ENCODE data around the gene SND1. TPM values are rescaled to one million over a fixed set of nuclear protein-coding genes. Genes with fewer than 3 reads are reported as not detected.

Gene SND1
- total RNA-seq (2022), result 274 and 276 TPM in 2 replicates
- percentile 94 among the genes with signal in this experiment for Bru-seq, nascent RNA
- percentile 85 among the genes with signal in this experiment for BruChase-seq, experiment 1, labeled RNA remaining after a 2-hour chase
- percentile 82 among the genes with signal in this experiment for BruChase-seq, experiment 2, labeled RNA remaining after a 6-hour chase
- long read RNA-seq, transcript SND1-201 (24 exons, 3,476 nt), result major isoform, 308 of 379 reads
- long read RNA-seq, partial matches to known transcripts, result 43 of 379 reads
- long read RNA-seq, other reads (novel, unspliced or antisense), result 28 of 379 reads

DNA sequence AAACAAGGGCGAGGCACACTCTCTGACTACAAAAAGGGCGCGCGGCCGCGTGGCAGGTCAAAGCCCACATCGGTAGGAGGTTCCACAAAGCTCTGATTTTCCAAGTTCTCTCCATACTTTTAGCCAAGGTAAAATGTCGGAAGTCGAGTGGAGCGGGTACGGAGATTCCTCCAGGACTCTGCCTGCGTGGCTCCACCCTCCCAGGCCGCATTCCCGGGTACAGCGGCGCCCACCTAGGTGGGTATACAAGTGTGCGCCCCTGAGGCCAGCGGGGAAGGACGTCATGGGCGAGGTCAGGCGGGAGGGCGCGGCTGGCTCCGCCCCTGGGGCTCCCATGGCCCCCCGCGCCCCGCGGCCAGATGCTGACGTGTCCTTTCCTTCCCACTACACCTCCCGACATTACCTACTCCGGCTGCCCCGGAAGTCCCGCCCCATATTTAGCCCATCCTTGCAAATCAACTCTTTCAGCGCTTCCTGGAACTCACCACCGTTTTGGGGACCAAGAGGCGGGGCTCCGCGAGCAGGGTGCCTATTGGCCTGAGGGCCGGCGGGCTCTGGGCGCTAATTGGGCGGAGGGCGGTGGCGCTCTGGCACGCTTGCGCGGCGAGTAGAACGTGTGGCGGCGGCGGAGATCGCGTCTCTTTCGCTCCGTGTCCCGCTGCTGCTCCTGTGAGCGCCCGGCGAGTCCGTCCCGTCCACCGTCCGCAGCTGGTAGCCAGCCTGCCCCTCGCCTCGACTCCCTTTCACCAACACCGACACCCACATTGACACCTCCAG lies at the start of gene SND1:
TSS of gene SND1 (plus strand) at position 639 of the 777 bp plus-strand sequence. CDS start 180 bp downstream, outside the sequence.
- H3K27me3 ChIP-seq (replicated peaks; ENCODE audit: control insufficient read depth, insufficient read depth, low read length), result no peaks in the 10 kb centered on the region
- no peaks in the 10 kb centered on the region for H3K9me3 Mint-ChIP-seq (ENCODE audit: unreplicated experiment)
- intact Hi-C loops (cut with micrococcal nuclease; ENCODE audit: unreplicated experiment), result loop anchor here (1.0 to 5.0 kb wide), 4 partner anchors 9 to 259 kb away; partner anchors contain the start of genes ARF5 and ZNF800
- TF ChIP-seq CTCF (IDR thresholded peaks at IDR 0.05; ENCODE audit: insufficient read depth in 1 of 2, low read depth in 1 of 2, low read length in 1 of 2, severe bottlenecking in 1 of 2, unreplicated experiment in 1 of 2), result no peak
- no peaks in the 10 kb centered on the region for H3K36me3 ChIP-seq (ENCODE audit: control insufficient read depth, insufficient read depth, low read length)
- CTCF ChIA-PET, result interaction anchor here (1.3 kb wide), 1 partner anchor 63 kb away, joined by 4 read pairs; the partner anchor contains the start of gene ARF5
- BruUV-seq (replicated peaks), result no TSS peak
- no peaks in the 10 kb centered on the region for H3K27me3 Mint-ChIP-seq (ENCODE audit: insufficient read depth, unreplicated experiment)
- H3K4me3 ChIP-seq (ENCODE audit: low read depth, low read length), result peak within 1 kb of the TSS; percentile 98
- DNase-seq, result peak; percentile 100
- H3K4me3 Mint-ChIP-seq (ENCODE audit: unreplicated experiment), result no peak within 1 kb of the TSS
- no peaks in the 10 kb centered on the region for H3K9me3 ChIP-seq
- peaks cover 18% of the 10 kb centered on the region for H3K4me1 Mint-ChIP-seq (ENCODE audit: low read depth, unreplicated experiment)
- POLR2A ChIA-PET, result interaction anchor here (0.6 to 1.2 kb wide), 6 partner anchors 10 to 189 kb away, joined by 3 to 9 read pairs (median 4); partner anchors contain the start of genes ARF5 and GCC1
- peaks cover 47% of the 10 kb centered on the region for H3K36me3 Mint-ChIP-seq (ENCODE audit: insufficient read depth, unreplicated experiment)
- H3K4me1 ChIP-seq, result peaks cover 13% of the 10 kb centered on the region
- no peak within 1 kb of the TSS for H3K27ac Mint-ChIP-seq (ENCODE audit: unreplicated experiment)

DNA sequence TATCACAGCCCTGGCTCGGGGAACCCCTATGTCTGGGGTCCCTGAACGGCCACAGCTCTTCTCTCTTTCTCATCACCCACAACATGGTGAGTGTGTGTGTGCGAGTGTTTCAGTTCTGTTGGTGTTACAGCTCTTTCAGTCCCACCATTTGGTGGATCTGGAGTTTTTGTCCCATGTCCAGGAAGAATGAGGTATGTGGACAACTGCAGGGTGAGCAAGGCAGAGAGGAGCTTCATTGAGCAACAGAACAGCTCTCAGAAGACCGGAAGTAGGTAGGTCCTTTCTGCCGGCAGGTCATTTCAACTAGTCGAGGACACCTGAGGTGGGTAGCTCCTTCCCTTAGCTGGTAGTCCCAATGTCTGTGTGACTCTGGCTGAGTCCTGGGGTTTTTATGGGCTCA lies 43.5 kb upstream of the SND1 start:
- Histone ChIP-seq H3K36me3 (ENCODE audit: control insufficient read depth, insufficient read depth, low read length) (no peaks in the 10 kb centered on the region), H3K9me3 (peaks cover 23% of the 10 kb centered on the region), H3K4me3 (ENCODE audit: low read depth, low read length) (no peak overlapping the region), H3K27me3 (replicated peaks; ENCODE audit: control insufficient read depth, insufficient read depth, low read length) (no peaks in the 10 kb centered on the region), H3K4me1 (no peaks in the 10 kb centered on the region)
- H3K27ac Mint-ChIP-seq (ENCODE audit: unreplicated experiment), result no peak overlapping the region
- intact Hi-C loops (cut with micrococcal nuclease; ENCODE audit: unreplicated experiment), result no loop called here
- peaks cover under 1% of the 10 kb centered on the region for H3K36me3 Mint-ChIP-seq (ENCODE audit: insufficient read depth, unreplicated experiment)
- peaks cover 18% of the 10 kb centered on the region for H3K27me3 Mint-ChIP-seq (ENCODE audit: insufficient read depth, unreplicated experiment)
- peaks cover 9% of the 10 kb centered on the region for H3K9me3 Mint-ChIP-seq (ENCODE audit: unreplicated experiment)
- CTCF ChIA-PET, result interaction anchor here (0.6 kb wide), 1 partner anchor 21 kb away, joined by 3 read pairs; no protein-coding TSS in a partner anchor
- no TSS peak for BruUV-seq (replicated peaks)
- no peak for TF ChIP-seq CTCF (IDR thresholded peaks at IDR 0.05; ENCODE audit: insufficient read depth in 1 of 2, low read depth in 1 of 2, low read length in 1 of 2, severe bottlenecking in 1 of 2, unreplicated experiment in 1 of 2)
- POLR2A ChIA-PET, result no interaction called here
- no peak for DNase-seq
- H3K4me3 Mint-ChIP-seq (ENCODE audit: unreplicated experiment), result no peak overlapping the region
- no peaks in the 10 kb centered on the region for H3K4me1 Mint-ChIP-seq (ENCODE audit: low read depth, unreplicated experiment)

GRCh38 chr7:127609297-127609696 lies 42.7 kb upstream of the SND1 start:
- Histone ChIP-seq H3K4me1 (no peaks in the 10 kb centered on the region), H3K4me3 (ENCODE audit: low read depth, low read length) (no peak overlapping the region), H3K27me3 (replicated peaks; ENCODE audit: control insufficient read depth, insufficient read depth, low read length) (no peaks in the 10 kb centered on the region), H3K9me3 (peaks cover 23% of the 10 kb centered on the region), H3K36me3 (ENCODE audit: control insufficient read depth, insufficient read depth, low read length) (no peaks in the 10 kb centered on the region)
- Mint-ChIP-seq H3K27ac (ENCODE audit: unreplicated experiment) (no peak overlapping the region), H3K4me3 (ENCODE audit: unreplicated experiment) (no peak overlapping the region), H3K36me3 (ENCODE audit: insufficient read depth, unreplicated experiment) (peaks cover 5% of the 10 kb centered on the region), H3K9me3 (ENCODE audit: unreplicated experiment) (peaks cover 9% of the 10 kb centered on the region), H3K27me3 (ENCODE audit: insufficient read depth, unreplicated experiment) (peaks cover 20% of the 10 kb centered on the region), H3K4me1 (ENCODE audit: low read depth, unreplicated experiment) (no peaks in the 10 kb centered on the region)
- intact Hi-C loops (cut with micrococcal nuclease; ENCODE audit: unreplicated experiment), result no loop called here
- CTCF ChIA-PET, result no interaction called here
- POLR2A ChIA-PET, result no interaction called here
- no peak for TF ChIP-seq CTCF (IDR thresholded peaks at IDR 0.05; ENCODE audit: insufficient read depth in 1 of 2, low read depth in 1 of 2, low read length in 1 of 2, severe bottlenecking in 1 of 2, unreplicated experiment in 1 of 2)
- no TSS peak for BruUV-seq (replicated peaks)
- no peak for DNase-seq
